ENCODE measurements around the gene RNPC3.

The RNPC3 gene

GRCh38 chr1:103489935-103490334 is 35.6 kb upstream of the RNPC3 start:
- ChIA-PET POLR2A (no interaction called here), CTCF (no interaction called here)
- Histone ChIP-seq H3K27ac (ENCODE audit: extremely low read depth, low read depth, low read length) (no peak overlapping the region), H3K36me3 (ENCODE audit: control insufficient read depth in 2 of 2, insufficient read depth in 1 of 2, low read length in 2 of 2) (no peaks in the 10 kb centered on the region), H3K4me3 (ENCODE audit: low read depth, low read length) (no peak overlapping the region), H3K9me3 (ENCODE audit: control insufficient read depth, insufficient read depth, low read depth, low read length) (no peaks in the 10 kb centered on the region), H3K4me1 (ENCODE audit: control insufficient read depth, insufficient read depth, low read length) (no peaks in the 10 kb centered on the region)
- no peak for TF ChIP-seq ZBTB17 (tag by site-specific recombination; IDR thresholded peaks at IDR 0.05)
- TF ChIP-seq ZNF629 (tag by site-specific recombination; IDR thresholded peaks at IDR 0.05), result peak; percentile 38; the same call in 1 of the 2 replicates
- TF ChIP-seq SCRT2 (tag by site-specific recombination; IDR thresholded peaks at IDR 0.05), result no peak
- no peak for TF ChIP-seq ZNF707 (tag by site-specific recombination; IDR thresholded peaks at IDR 0.05)
- TF ChIP-seq BCL11A (tag by site-specific recombination; IDR thresholded peaks at IDR 0.05; ENCODE audit: low read depth), result no peak
- TF ChIP-seq ZNF558 (tag by site-specific recombination; IDR thresholded peaks at IDR 0.05), result no peak
- no peak for TF ChIP-seq ZSCAN4 (tag by site-specific recombination; IDR thresholded peaks at IDR 0.05)
- TF ChIP-seq SP7 (tag by site-specific recombination; IDR thresholded peaks at IDR 0.05), result no peak
- no peak for TF ChIP-seq ZNF416 (tag by site-specific recombination; IDR thresholded peaks at IDR 0.05)
- no peak for TF ChIP-seq SP3 (tag by site-specific recombination; IDR thresholded peaks at IDR 0.05)
- TF ChIP-seq ATF2 (tag by site-specific recombination; IDR thresholded peaks at IDR 0.05; ENCODE audit: low read depth), result peak; percentile 55; the same call in 1 of the 2 replicates
- no peak for TF ChIP-seq PRDM2 (tag by site-specific recombination; IDR thresholded peaks at IDR 0.05; ENCODE audit: borderline replicate concordance)

GRCh38 chr1:103492003-103492625 is 33.4 kb upstream of the RNPC3 start:
- POLR2A ChIA-PET, result no interaction called here
- H3K4me3 ChIP-seq (ENCODE audit: low read depth, low read length), result no peak overlapping the region
- H3K36me3 ChIP-seq (ENCODE audit: control insufficient read depth in 2 of 2, insufficient read depth in 1 of 2, low read length in 2 of 2), result no peaks in the 10 kb centered on the region
- H3K4me1 ChIP-seq (ENCODE audit: control insufficient read depth, insufficient read depth, low read length), result no peaks in the 10 kb centered on the region
- no peak overlapping the region for H3K27ac ChIP-seq (ENCODE audit: extremely low read depth, low read depth, low read length)
- CTCF ChIA-PET, result no interaction called here
- TF ChIP-seq ZNF704 (tag by site-specific recombination; IDR thresholded peaks at IDR 0.05) (no peak), ZNF391 (tag by site-specific recombination; IDR thresholded peaks at IDR 0.05; ENCODE audit: borderline replicate concordance, low read depth) (no peak), ZNF473 (tag by site-specific recombination; IDR thresholded peaks at IDR 0.05) (no peak), ZNF274 (IDR thresholded peaks at IDR 0.05; ENCODE audit: low read length) (no peak), ZNF274 (tag by site-specific recombination; IDR thresholded peaks at IDR 0.05; ENCODE audit: borderline replicate concordance) (no peak), TCF7L2 (IDR thresholded peaks at IDR 0.05; ENCODE audit: borderline replicate concordance, low read depth, low read length) (no peak), ZBTB17 (tag by site-specific recombination; IDR thresholded peaks at IDR 0.05) (no peak)
- H3K9me3 ChIP-seq (ENCODE audit: control insufficient read depth, insufficient read depth, low read depth, low read length), result no peaks in the 10 kb centered on the region

Data from HEK293 (cell line).